ENCODE measurements around the gene KRT27.

KRT27 gene

DNA sequence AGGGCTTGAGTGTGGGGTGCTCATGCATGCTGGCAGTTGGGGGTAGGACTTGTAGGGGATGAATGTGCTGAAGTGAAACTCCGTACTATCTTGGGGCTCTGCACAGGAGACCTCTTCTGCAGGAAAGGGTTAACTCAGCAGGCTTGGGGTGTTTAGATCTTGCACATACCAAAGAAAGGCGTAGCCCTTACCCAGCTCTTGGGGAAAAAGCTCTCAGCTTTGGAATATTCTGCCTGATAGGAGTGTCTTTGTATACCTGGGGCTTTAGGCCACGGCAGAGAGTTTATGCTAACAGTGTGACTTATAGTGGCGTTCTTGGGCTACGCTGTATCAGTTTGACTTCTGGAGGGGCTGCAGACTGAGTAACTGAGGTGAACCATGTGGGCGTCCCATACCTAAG lies 48.3 kb downstream of the KRT27 start:
- no peak for DNase-seq (ENCODE audit: low read depth, low spot score)
- ChIA-PET POLR2A (no interaction called here), CTCF (no interaction called here)
- TF ChIP-seq, protein P1, sequence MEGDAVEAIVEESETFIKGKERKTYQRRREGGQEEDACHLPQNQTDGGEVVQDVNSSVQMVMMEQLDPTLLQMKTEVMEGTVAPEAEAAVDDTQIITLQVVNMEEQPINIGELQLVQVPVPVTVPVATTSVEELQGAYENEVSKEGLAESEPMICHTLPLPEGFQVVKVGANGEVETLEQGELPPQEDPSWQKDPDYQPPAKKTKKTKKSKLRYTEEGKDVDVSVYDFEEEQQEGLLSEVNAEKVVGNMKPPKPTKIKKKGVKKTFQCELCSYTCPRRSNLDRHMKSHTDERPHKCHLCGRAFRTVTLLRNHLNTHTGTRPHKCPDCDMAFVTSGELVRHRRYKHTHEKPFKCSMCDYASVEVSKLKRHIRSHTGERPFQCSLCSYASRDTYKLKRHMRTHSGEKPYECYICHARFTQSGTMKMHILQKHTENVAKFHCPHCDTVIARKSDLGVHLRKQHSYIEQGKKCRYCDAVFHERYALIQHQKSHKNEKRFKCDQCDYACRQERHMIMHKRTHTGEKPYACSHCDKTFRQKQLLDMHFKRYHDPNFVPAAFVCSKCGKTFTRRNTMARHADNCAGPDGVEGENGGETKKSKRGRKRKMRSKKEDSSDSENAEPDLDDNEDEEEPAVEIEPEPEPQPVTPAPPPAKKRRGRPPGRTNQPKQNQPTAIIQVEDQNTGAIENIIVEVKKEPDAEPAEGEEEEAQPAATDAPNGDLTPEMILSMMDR (IDR thresholded peaks at IDR 0.05; ENCODE audit: insufficient read depth, low read length, missing control alignments): no peak
- no peak overlapping the region for H3K4me3 ChIP-seq (ENCODE audit: low read depth, low read length)

DNA sequence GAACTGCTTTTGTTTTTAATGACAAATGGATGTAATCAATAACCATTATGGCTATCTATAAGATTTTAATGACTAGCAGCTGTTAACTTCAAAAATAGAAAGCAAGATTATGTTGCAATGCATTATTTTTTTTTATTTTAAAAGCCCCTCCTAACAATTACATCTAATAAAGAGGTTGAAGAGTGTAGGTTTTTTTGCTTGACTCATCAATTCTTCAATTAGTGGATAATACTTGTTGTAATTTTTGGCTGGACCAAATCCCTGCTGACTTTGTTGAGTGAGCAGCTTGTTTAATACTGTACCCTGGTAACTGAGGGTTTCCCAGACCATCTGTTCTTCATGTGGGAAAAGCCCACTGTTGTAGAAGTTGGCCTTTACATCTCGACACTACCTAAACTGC lies 51.4 kb downstream of the KRT27 start:
- TF ChIP-seq, protein P1 (IDR thresholded peaks at IDR 0.05; ENCODE audit: insufficient read depth, low read length, missing control alignments): no peak
- no peak for DNase-seq (ENCODE audit: low read depth, low spot score)
- ChIA-PET CTCF (no interaction called here), POLR2A (no interaction called here)
- H3K4me3 ChIP-seq (ENCODE audit: low read depth, low read length): no peak overlapping the region

DNA sequence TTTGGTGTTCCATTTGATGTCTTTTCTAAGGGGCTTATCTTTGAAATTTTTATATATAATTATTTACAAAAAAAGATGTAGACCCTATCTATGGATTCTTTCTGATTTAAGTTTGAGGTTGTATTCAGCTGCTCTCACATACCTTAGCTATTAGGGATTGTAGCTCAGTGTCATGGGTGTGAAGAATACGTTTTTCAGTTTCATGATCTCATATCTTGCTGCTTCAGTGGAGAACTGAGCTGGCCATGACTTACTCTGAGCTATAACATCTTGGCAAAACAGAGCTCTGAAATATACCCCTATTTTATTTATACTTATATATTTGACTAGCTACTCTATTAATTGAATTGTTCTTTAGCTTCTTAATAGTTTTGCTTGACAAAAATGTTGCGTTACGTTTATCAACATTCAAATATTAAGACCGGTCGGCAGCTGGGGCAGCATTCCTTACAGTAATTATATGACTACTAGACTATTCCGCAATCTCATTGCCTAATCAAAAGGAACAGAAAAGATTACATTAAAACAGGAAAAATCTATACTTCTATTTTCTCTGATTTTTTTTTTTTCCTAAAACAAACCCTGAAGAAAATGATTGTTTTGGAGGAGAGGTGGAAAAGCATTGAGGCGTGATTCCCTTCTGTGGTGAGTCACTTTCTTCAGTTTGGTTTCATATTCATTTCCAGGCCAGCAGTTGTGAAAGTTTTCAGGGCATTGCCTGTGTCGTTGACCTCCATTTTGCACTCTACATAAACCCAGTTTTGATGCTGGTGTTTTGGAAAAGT lies 54.7 kb downstream of the KRT27 start:
- H3K4me3 ChIP-seq (ENCODE audit: low read depth, low read length): no peak overlapping the region
- no peak for DNase-seq (ENCODE audit: low read depth, low spot score)
- POLR2A ChIA-PET: interaction anchor here (1.0 kb wide), 1 partner anchor 80 kb away, joined by 5 read pairs; the partner anchor contains the start of gene SMARCE1
- TF ChIP-seq, protein P1 (IDR thresholded peaks at IDR 0.05; ENCODE audit: insufficient read depth, low read length, missing control alignments): no peak
- CTCF ChIA-PET: interaction anchor here (0.6 to 1.1 kb wide), 2 partner anchors 42 to 278 kb away, joined by 3 read pairs; no protein-coding TSS in a partner anchor

DNA sequence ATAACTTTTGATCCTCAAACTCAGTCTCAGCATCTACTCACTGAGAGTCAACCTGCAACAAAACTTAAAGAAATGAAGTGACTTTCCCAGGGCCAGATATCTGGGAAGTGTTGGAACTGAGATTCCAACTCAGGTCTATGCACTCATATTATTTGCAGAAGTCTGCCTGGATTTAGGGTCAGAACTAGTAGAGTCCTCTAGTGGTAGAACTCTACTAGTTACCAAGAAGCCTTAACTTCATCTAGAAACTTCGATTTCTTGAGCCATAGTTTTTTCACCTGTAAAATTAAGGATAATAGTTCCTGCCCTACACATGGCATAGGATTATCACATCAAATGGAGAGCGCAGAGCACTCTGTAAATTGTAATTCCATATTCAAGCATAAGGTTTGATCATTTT lies 55.4 kb downstream of the KRT27 start:
- DNase-seq (ENCODE audit: low read depth, low spot score): no peak
- ChIA-PET POLR2A (interaction anchor here (1.0 kb wide), 1 partner anchor 79 kb away, joined by 5 read pairs; the partner anchor contains the start of gene SMARCE1), CTCF (interaction anchor here (1.1 kb wide), 1 partner anchor 41 kb away, joined by 3 read pairs; no protein-coding TSS in a partner anchor)
- TF ChIP-seq, protein P1 (IDR thresholded peaks at IDR 0.05; ENCODE audit: insufficient read depth, low read length, missing control alignments): no peak
- H3K4me3 ChIP-seq (ENCODE audit: low read depth, low read length): no peak overlapping the region

Data from AG04449 (cell line).